ENCODE results near the gene MFAP2.

DNA sequence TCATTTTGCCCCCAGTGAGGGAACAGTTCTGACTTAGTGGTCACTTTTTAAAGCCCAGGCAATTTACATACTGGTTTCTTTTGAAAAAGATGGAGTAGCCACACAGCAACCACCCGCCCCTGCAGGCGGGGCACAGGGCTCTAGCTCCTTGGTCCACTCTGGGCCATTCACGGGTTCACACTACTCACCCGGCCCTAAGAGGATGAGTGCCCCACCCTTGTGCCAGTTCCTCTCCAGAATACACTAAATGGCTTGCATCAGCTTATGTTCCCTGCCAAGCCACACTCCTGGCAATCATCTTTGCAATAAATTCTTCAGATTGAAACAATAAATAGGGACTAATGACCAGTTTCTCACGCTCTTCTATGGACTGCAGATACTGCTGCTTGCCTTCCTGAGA lies 47.0 kb upstream of the MFAP2 start:
- TF ChIP-seq, protein P1, sequence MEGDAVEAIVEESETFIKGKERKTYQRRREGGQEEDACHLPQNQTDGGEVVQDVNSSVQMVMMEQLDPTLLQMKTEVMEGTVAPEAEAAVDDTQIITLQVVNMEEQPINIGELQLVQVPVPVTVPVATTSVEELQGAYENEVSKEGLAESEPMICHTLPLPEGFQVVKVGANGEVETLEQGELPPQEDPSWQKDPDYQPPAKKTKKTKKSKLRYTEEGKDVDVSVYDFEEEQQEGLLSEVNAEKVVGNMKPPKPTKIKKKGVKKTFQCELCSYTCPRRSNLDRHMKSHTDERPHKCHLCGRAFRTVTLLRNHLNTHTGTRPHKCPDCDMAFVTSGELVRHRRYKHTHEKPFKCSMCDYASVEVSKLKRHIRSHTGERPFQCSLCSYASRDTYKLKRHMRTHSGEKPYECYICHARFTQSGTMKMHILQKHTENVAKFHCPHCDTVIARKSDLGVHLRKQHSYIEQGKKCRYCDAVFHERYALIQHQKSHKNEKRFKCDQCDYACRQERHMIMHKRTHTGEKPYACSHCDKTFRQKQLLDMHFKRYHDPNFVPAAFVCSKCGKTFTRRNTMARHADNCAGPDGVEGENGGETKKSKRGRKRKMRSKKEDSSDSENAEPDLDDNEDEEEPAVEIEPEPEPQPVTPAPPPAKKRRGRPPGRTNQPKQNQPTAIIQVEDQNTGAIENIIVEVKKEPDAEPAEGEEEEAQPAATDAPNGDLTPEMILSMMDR (IDR thresholded peaks at IDR 0.05; ENCODE audit: low read depth, low read length, poor library complexity, severe bottlenecking), result no peak
- TF ChIP-seq EZH2phosphoT487 (IDR thresholded peaks at IDR 0.05; ENCODE audit: borderline replicate concordance, low read length), result no peak

All from DOHH2 (cell line).